Panc1 (cell line): ENCODE results near the gene BCL2L1. TPM values are rescaled to one million over a fixed set of nuclear protein-coding genes. Genes with fewer than 3 reads are reported as not detected.
A peak's percentile ranks its signal among the peaks of the same experiment; 100 is the strongest.

ENCODE experiments used
- ATAC-seq: fragments of 200-7000 bp; cut with Tn5 transposase; 2 replicates; pipeline ENCODE4 v1.9.1; 2020; ENCODE audit warnings: mild to moderate bottlenecking, moderate library complexity
- BruUV-seq: library from RNA; stranded (reverse); fragments of 400-500 nt; replicated peaks from 2 replicates; lab custom pipeline; 2021; lab: Mats Ljungman, UMichigan
- CTCF ChIA-PET: fragments of 300-600 bp; sonication (Branson Sonifier 250); formaldehyde crosslinking; loops from one replicate; lab custom pipeline; 2022; ENCODE audit warnings: antibody characterized with exemption; lab: Charles Lee
- POLR2A ChIA-PET: fragments of 300-600 bp; sonication (Branson Sonifier 250); formaldehyde crosslinking; loops from one replicate; lab custom pipeline; 2022; ENCODE audit warnings: antibody characterized with exemption; lab: Charles Lee
- DNase-seq: peaks from one replicate; pipeline ENCODE4 v3.0.0-alpha.2; 2010; ENCODE audit warnings: low read depth, low spot score
- H3K27ac ChIP-seq: 2 replicates; pipeline ENCODE4 v1.5.1; 2011; ENCODE audit warnings: mild to moderate bottlenecking, low read length, inconsistent platforms
- H3K27me3 ChIP-seq: fragments of 200-500 bp; sonication (Bioruptor generic); 2 replicates; pipeline ENCODE4 v1.6.0; 2014; ENCODE audit warnings: low read length, inconsistent platforms; ENCODE audit not compliant: control insufficient read depth, insufficient read depth
- H3K36me3 ChIP-seq: fragments of 200-500 bp; sonication (Bioruptor generic); 2 replicates; pipeline ENCODE4 v1.5.1; 2014; ENCODE audit warnings: inconsistent platforms, mild to moderate bottlenecking, low read length, moderate library complexity; ENCODE audit not compliant: control insufficient read depth, insufficient read depth
- H3K4me1 ChIP-seq: 2 replicates; pipeline ENCODE4 v1.5.1; 2011; ENCODE audit warnings: inconsistent platforms, mild to moderate bottlenecking, low read length, moderate library complexity; ENCODE audit not compliant: control insufficient read depth, insufficient read depth
- H3K4me3 ChIP-seq, 2 experiments: 2 replicates each; pipeline ENCODE4 v1.5.1; 2011 to 2012; ENCODE audit warnings: low read depth in 2 of 2, low read length in 2 of 2, mild to moderate bottlenecking in 2 of 2, inconsistent platforms in 1 of 2, moderate library complexity in 1 of 2
- H3K9me3 ChIP-seq: fragments of 200-500 bp; sonication (Bioruptor generic); 2 replicates; pipeline ENCODE4 v1.5.1; 2014; ENCODE audit warnings: low read depth, mild to moderate bottlenecking, inconsistent platforms, low read length, moderate library complexity; ENCODE audit not compliant: control insufficient read depth, insufficient read depth
- POLR2AphosphoS5 ChIP-seq: IDR thresholded peaks from 2 replicates; pipeline ENCODE4 v1.6.1; 2012; ENCODE audit warnings: mild to moderate bottlenecking, low read depth, low read length, moderate library complexity
- REST ChIP-seq, 2 experiments: IDR thresholded peaks; 2 replicates each; pipeline ENCODE4 v1.6.1; 2011 to 2012; ENCODE audit warnings: low read depth in 2 of 2, control low read depth in 1 of 2, low read length in 1 of 2, mild to moderate bottlenecking in 1 of 2, moderate library complexity in 1 of 2; ENCODE audit not compliant: insufficient read depth in 1 of 2
- TCF7L2 ChIP-seq: IDR thresholded peaks from 2 replicates; pipeline ENCODE4 v1.6.1; 2011; ENCODE audit warnings: mild to moderate bottlenecking, low read depth, low read length, inconsistent platforms
- in situ Hi-C: cut with HindIII; loops from 2 replicates; pipeline ENCODE4 v1.10.0; 2016; ENCODE audit warnings: low sequenced_read_pairs, low pct_unique_long_range_greater_than_20kb
- intact Hi-C: fragments of 100-400 bp; cut with micrococcal nuclease; formaldehyde crosslinking; loops from one replicate; pipeline ENCODE4 v1.10.0; 2022; ENCODE audit not compliant: unreplicated experiment
- total RNA-seq: library from RNA; stranded (reverse); gene quantifications from one replicate; pipeline ENCODE4 v1.2.1, GENCODE V29; 2021; ENCODE audit not compliant: unreplicated experiment

Gene BCL2L1
- total RNA-seq, 1 experiment from 2014 or later, result 150 TPM

- DNase-seq, result no peak
- no peaks in the 10 kb centered on the region for H3K27me3 ChIP-seq
- ATAC-seq, result peak; percentile 76
- peaks cover 73% of the 10 kb centered on the region for H3K4me1 ChIP-seq
- BruUV-seq, result no TSS peak
- in situ Hi-C loops (no loop called here), intact Hi-C loops (no loop called here)
- H3K9me3 ChIP-seq, result no peaks in the 10 kb centered on the region
- TF ChIP-seq POLR2AphosphoS5 (no peak; the same call in 1 of the 2 replicates), REST (IDR thresholded peaks at IDR 0.05; ENCODE audit: insufficient read depth in 1 of 2, low read depth in 2 of 2, low read length in 1 of 2) (0 out of 4 replicates have a peak, but pooled peaks have one; percentile 14 to 26)
- ChIA-PET CTCF (interaction anchor here (0.5 to 1.7 kb wide), 3 partner anchors 52 to 156 kb away, joined by 5 to 14 read pairs (median 8); no protein-coding TSS in a partner anchor), POLR2A (interaction anchor here (0.5 to 0.9 kb wide), 3 partner anchors 9 to 60 kb away, joined by 3 to 8 read pairs (median 5); partner anchors contain the start of gene BCL2L1)
- H3K4me3 ChIP-seq, result peak overlapping the region in 1 of 2 experiments; percentile 17; a peak in 2 of 4 replicates
- H3K27ac ChIP-seq, result peak overlapping the region; percentile 92
- H3K36me3 ChIP-seq, result peaks cover 15% of the 10 kb centered on the region; the same call in 1 of the 2 replicates
Observed at GRCh38 chr20:31713312-31714273, 9.1 kb downstream of the BCL2L1 start.

- DNase-seq, result no peak
- in situ Hi-C loops, result no loop called here
- ChIA-PET POLR2A (interaction anchor here (0.5 to 0.9 kb wide), 2 partner anchors 10 to 59 kb away, joined by 3 to 8 read pairs; partner anchors contain the start of gene BCL2L1), CTCF (no interaction called here)
- Histone ChIP-seq H3K36me3 (peaks cover 15% of the 10 kb centered on the region; the same call in 1 of the 2 replicates), H3K4me1 (peaks cover 70% of the 10 kb centered on the region), H3K27ac (peak overlapping the region; percentile 92), H3K9me3 (no peaks in the 10 kb centered on the region), H3K4me3 (peak overlapping the region in 1 of 2 experiments; percentile 17; a peak in 2 of 4 replicates), H3K27me3 (no peaks in the 10 kb centered on the region)
- intact Hi-C loops, result no loop called here
- no TSS peak for BruUV-seq
- TF ChIP-seq REST (IDR thresholded peaks at IDR 0.05; ENCODE audit: insufficient read depth in 1 of 2, low read depth in 2 of 2, low read length in 1 of 2) (no peak), POLR2AphosphoS5 (no peak), TCF7L2 (peak; percentile 90)
- ATAC-seq, result peak; percentile 46
Observed at GRCh38 chr20:31712564-31713311, 9.9 kb downstream of the BCL2L1 start.
